HCT116 (cell line): ENCODE results near the gene GOLT1A. TPM values are rescaled to one million over a fixed set of nuclear protein-coding genes. Genes with fewer than 3 reads are reported as not detected.

Experiments used
- ATAC-seq: fragments of 200-7000 bp; cut with Tn5 transposase; 2 replicates; pipeline ENCODE4 v1.9.1; 2020; ENCODE audit warnings: mild to moderate bottlenecking, moderate library complexity
- BruUV-seq: library from RNA; stranded (reverse); fragments of 400-500 nt; replicated peaks from 2 replicates; lab custom pipeline; 2021; lab: Mats Ljungman, UMichigan
- CTCF ChIA-PET: fragments of 300-600 bp; sonication (Branson Sonifier 250); formaldehyde crosslinking; loops from one replicate; lab custom pipeline; 2021; ENCODE audit warnings: antibody characterized with exemption; lab: Charles Lee
- POLR2A ChIA-PET: fragments of 300-600, 350-600 bp; sonication (Branson Sonifier 250); formaldehyde crosslinking; loops from one replicate; lab custom pipeline; 2021; ENCODE audit warnings: antibody characterized with exemption; lab: Charles Lee
- RAD21 ChIA-PET, 2 experiments: fragments of 300-600 bp; sonication (Branson Sonifier 250); formaldehyde crosslinking; loops; one replicate each; lab custom pipeline; 2023; ENCODE audit warnings: low total read pairs in 2 of 2; ENCODE audit not compliant: uncharacterized antibody in 2 of 2, unreplicated experiment in 2 of 2, low non-redundant PET in 1 of 2; lab: Charles Lee
- DNase-seq: peaks from one replicate; pipeline ENCODE4 v3.0.0-alpha.2; 2010; ENCODE audit warnings: low read depth, low spot score
- H2AFZ ChIP-seq: fragments of 200-600 bp; shearing (Covaris generic), sonication (generic); 2 replicates; pipeline ENCODE4 v1.6.1; 2017; ENCODE audit warnings: low read depth, mixed run types, mixed read lengths, antibody characterized with exemption, low read length; ENCODE audit not compliant: poor library complexity, severe bottlenecking
- H3K27ac ChIP-seq: 2 replicates; pipeline ENCODE4 v1.5.1; 2012; ENCODE audit warnings: low read depth, low read length
- H3K27me3 ChIP-seq: fragments of 200-600 bp; sonication (generic); 2 replicates; pipeline ENCODE4 v1.6.1; 2016; ENCODE audit warnings: mixed run types, low read length, mixed read lengths; ENCODE audit not compliant: insufficient read depth
- H3K36me3 ChIP-seq, 2 experiments: fragments of 200-500 bp in 1 of 2; fragments of 200-600 bp in 1 of 2; sonication (Bioruptor generic) in 1 of 2; sonication (generic) in 1 of 2; 2 replicates each; pipeline versions ENCODE4 v1.5.1 to v1.6.1; 2014 to 2016; ENCODE audit warnings: low read length in 2 of 2, inconsistent platforms in 1 of 2, mixed read lengths in 1 of 2, mixed run types in 1 of 2; ENCODE audit not compliant: insufficient read depth in 2 of 2, control insufficient read depth in 1 of 2
- H3K4me1 ChIP-seq, 2 experiments: fragments of 200-600 bp in 1 of 2; sonication (generic) in 1 of 2; 2 replicates each; pipeline versions ENCODE4 v1.5.1 to v1.6.1; 2012 to 2017; ENCODE audit warnings: low read length in 2 of 2, inconsistent platforms in 1 of 2, mild to moderate bottlenecking in 1 of 2, mixed read lengths in 1 of 2, mixed run types in 1 of 2, moderate library complexity in 1 of 2; ENCODE audit not compliant: insufficient read depth in 2 of 2, control insufficient read depth in 1 of 2
- H3K4me2 ChIP-seq: fragments of 200-600 bp; sonication (generic); 2 replicates; pipeline ENCODE4 v1.6.1; 2017; ENCODE audit warnings: mixed run types, low read length, mixed read lengths
- H3K4me3 ChIP-seq, 2 experiments: fragments of 200-600 bp in 1 of 2; sonication (generic) in 1 of 2; replicated peaks in 1 of 2; 2 replicates each; pipeline ENCODE4 v1.5.1; 2011 to 2016; ENCODE audit warnings: low read length in 2 of 2, control low read depth in 1 of 2, low read depth in 1 of 2, mild to moderate bottlenecking in 1 of 2, mixed read lengths in 1 of 2, mixed run types in 1 of 2
- H3K79me2 ChIP-seq: fragments of 200-600 bp; sonication (generic); 2 replicates; pipeline ENCODE4 v1.6.1; 2017; ENCODE audit warnings: mild to moderate bottlenecking, mixed run types, low read length, moderate library complexity, mixed read lengths; ENCODE audit not compliant: insufficient read depth
- H3K9ac ChIP-seq: fragments of 200-600 bp; sonication (generic); 2 replicates; pipeline ENCODE4 v1.6.1; 2016; ENCODE audit warnings: low read length, mixed read lengths
- H3K9me2 ChIP-seq: fragments of 200-600 bp; sonication (generic), shearing (Covaris generic); 2 replicates; pipeline ENCODE4 v1.6.1; 2017; ENCODE audit warnings: mixed run types, mild to moderate bottlenecking, moderate library complexity; ENCODE audit not compliant: insufficient read depth
- H3K9me3 ChIP-seq, 2 experiments: fragments of 200-500 bp in 1 of 2; fragments of 200-600 bp in 1 of 2; sonication (Bioruptor generic) in 1 of 2; sonication (generic) in 1 of 2; 2 replicates each; pipeline ENCODE4 v1.6.1; 2014 to 2017; ENCODE audit warnings: low read length in 2 of 2, mixed read lengths in 2 of 2, inconsistent platforms in 1 of 2, low read depth in 1 of 2, mild to moderate bottlenecking in 1 of 2, mixed run types in 1 of 2, moderate library complexity in 1 of 2; ENCODE audit not compliant: control insufficient read depth in 1 of 2, insufficient read depth in 1 of 2
- H4K20me1 ChIP-seq: fragments of 200-600 bp; sonication (generic), shearing (Covaris generic); 2 replicates; pipeline ENCODE4 v1.6.1; 2017; ENCODE audit warnings: mixed run types, mild to moderate bottlenecking, moderate library complexity; ENCODE audit not compliant: insufficient read depth
- CBX3 ChIP-seq: IDR thresholded peaks from 2 replicates; pipeline ENCODE4 v1.6.1; 2012; ENCODE audit warnings: low read depth
- CEBPB ChIP-seq: IDR thresholded peaks from 2 replicates; pipeline ENCODE4 v1.6.1; 2012; ENCODE audit warnings: low read depth
- EGR1 ChIP-seq: IDR thresholded peaks from 2 replicates; pipeline ENCODE4 v1.6.1; 2012; ENCODE audit warnings: low read depth
- ELF1 ChIP-seq: IDR thresholded peaks from 2 replicates; pipeline ENCODE4 v1.6.1; 2012; ENCODE audit warnings: low read depth, borderline replicate concordance
- EZH2 ChIP-seq: fragments of 200-600 bp; sonication (generic); IDR thresholded peaks from 2 replicates; pipeline ENCODE4 v1.6.1; 2017; ENCODE audit warnings: antibody characterized with exemption, mixed run types
- EZH2phosphoT487 ChIP-seq: fragments of 200-600 bp; IDR thresholded peaks from 2 replicates; pipeline ENCODE4 v1.6.1; 2018; ENCODE audit warnings: antibody characterized with exemption, borderline replicate concordance
- JUND ChIP-seq: IDR thresholded peaks from 2 replicates; pipeline ENCODE4 v1.6.1; 2012
- MAX ChIP-seq: IDR thresholded peaks from 2 replicates; pipeline ENCODE4 v1.6.1; 2012
- POLR2A ChIP-seq: IDR thresholded peaks from 2 replicates; pipeline ENCODE4 v1.7.0; 2011; ENCODE audit warnings: borderline replicate concordance; ENCODE audit not compliant: insufficient read depth, insufficient read length; ENCODE audit errors: extremely low read depth
- POLR2AphosphoS5 ChIP-seq: IDR thresholded peaks from 2 replicates; pipeline ENCODE4 v1.6.1; 2011; ENCODE audit warnings: mild to moderate bottlenecking, low read depth, low read length, moderate library complexity
- RAD21 ChIP-seq: IDR thresholded peaks from 2 replicates; pipeline ENCODE4 v1.6.1; 2012; ENCODE audit warnings: low read depth, mild to moderate bottlenecking
- REST ChIP-seq: IDR thresholded peaks from 2 replicates; pipeline ENCODE4 v1.6.1; 2012; ENCODE audit warnings: low read depth
- SIN3A ChIP-seq: IDR thresholded peaks from 2 replicates; pipeline ENCODE4 v1.6.1; 2012; ENCODE audit warnings: low read depth
- SP1 ChIP-seq: IDR thresholded peaks from 2 replicates; pipeline ENCODE4 v1.6.1; 2012; ENCODE audit warnings: low read depth
- TCF7L2 ChIP-seq: IDR thresholded peaks from 2 replicates; pipeline ENCODE4 v1.7.0; 2011; ENCODE audit warnings: borderline replicate concordance, inconsistent platforms; ENCODE audit not compliant: insufficient read depth, insufficient read length; ENCODE audit errors: extremely low read depth
- YY1 ChIP-seq: IDR thresholded peaks from 2 replicates; pipeline ENCODE4 v1.6.1; 2011; ENCODE audit warnings: low read length, low read depth, moderate library complexity, mild to moderate bottlenecking; ENCODE audit not compliant: insufficient replicate concordance; ENCODE audit errors: extremely low read depth
- ZFX ChIP-seq: fragments of 450-650 bp; IDR thresholded peaks from 2 replicates; pipeline ENCODE4 v1.6.1; 2017
- ZNF274 ChIP-seq: fragments of 200-500 bp; sonication (Bioruptor generic); IDR thresholded peaks from 2 replicates; pipeline ENCODE4 v1.6.1; 2014; ENCODE audit warnings: mild to moderate bottlenecking, low read depth, low read length, inconsistent platforms
- intact Hi-C: fragments of 100-400 bp; cut with micrococcal nuclease; formaldehyde crosslinking; loops from 2 replicates; pipeline ENCODE4 v1.10.0; 2022
- total RNA-seq: library from RNA; stranded (reverse); gene quantifications from one replicate; pipeline ENCODE4 v1.2.1, GENCODE V29; 2021; ENCODE audit not compliant: unreplicated experiment

GOLT1A gene
- total RNA-seq, 1 experiment from 2014 or later = 8.0 TPM

GRCh38 chr1:204224655-204225054 is 10.9 kb upstream of the GOLT1A start:
- H3K36me3 ChIP-seq = no peaks in the 10 kb centered on the region
- no peak for ATAC-seq
- H3K27ac ChIP-seq = no peak overlapping the region
- no peak overlapping the region for H3K9ac ChIP-seq
- DNase-seq = no peak
- no TSS peak for BruUV-seq
- no peaks in the 10 kb centered on the region for H3K9me2 ChIP-seq
- ChIA-PET CTCF (interaction anchor here (1.1 kb wide), 1 partner anchor 11 kb away, joined by 3 read pairs; the partner anchor contains the start of gene GOLT1A), POLR2A (no interaction called here), RAD21 (no interaction called here)
- no peaks in the 10 kb centered on the region for H3K9me3 ChIP-seq
- no peaks in the 10 kb centered on the region for H4K20me1 ChIP-seq
- no peaks in the 10 kb centered on the region for H3K79me2 ChIP-seq
- no peak overlapping the region for H3K4me3 ChIP-seq
- H3K4me1 ChIP-seq = peaks cover 2 to 12% of the 10 kb centered on the region in 2 experiments; a peak in 1 of 4 replicates
- TF ChIP-seq YY1 = no peak
- H3K4me2 ChIP-seq = no peak overlapping the region
- intact Hi-C loops = no loop called here
- H3K27me3 ChIP-seq = no peaks in the 10 kb centered on the region
- H2AFZ ChIP-seq = no peak overlapping the region

- CTCF ChIA-PET = no interaction called here
- ATAC-seq (no peak), DNase-seq (no peak)
- Histone ChIP-seq H3K9me2 (no peaks in the 10 kb centered on the region), H3K79me2 (no peaks in the 10 kb centered on the region), H3K36me3 (no peaks in the 10 kb centered on the region), H3K27me3 (no peaks in the 10 kb centered on the region), H3K9me3 (no peaks in the 10 kb centered on the region), H3K4me3 (no peak overlapping the region), H3K27ac (no peak overlapping the region), H3K4me2 (no peak overlapping the region), H2AFZ (no peak overlapping the region), H4K20me1 (no peaks in the 10 kb centered on the region), H3K4me1 (peaks cover 2 to 12% of the 10 kb centered on the region in 2 experiments; a peak in 1 of 4 replicates), H3K9ac (no peak overlapping the region)
- POLR2A ChIA-PET = no interaction called here
- no TSS peak for BruUV-seq
- RAD21 ChIA-PET = no interaction called here
- intact Hi-C loops = no loop called here
- no peak for TF ChIP-seq EGR1
- no peak for TF ChIP-seq ZFX
- TF ChIP-seq MAX = no peak
- TF ChIP-seq ZNF274 = no peak
- no peak for TF ChIP-seq CBX3
- no peak for TF ChIP-seq RAD21
- TF ChIP-seq EZH2phosphoT487 = no peak
- no peak for TF ChIP-seq YY1
- TF ChIP-seq ELF1 = no peak
- no peak for TF ChIP-seq SP1
- no peak for TF ChIP-seq CEBPB
- no peak for TF ChIP-seq EZH2
- TF ChIP-seq TCF7L2 = no peak
- no peak for TF ChIP-seq SIN3A
- no peak for TF ChIP-seq POLR2A
- TF ChIP-seq POLR2AphosphoS5 = no peak
- no peak for TF ChIP-seq JUND
- TF ChIP-seq REST = no peak
Observed at GRCh38 chr1:204223129-204223860, 9.5 kb upstream of the GOLT1A start.
